ENCODE data around the gene DOCK10. TPM values are rescaled to one million over a fixed set of nuclear protein-coding genes. Genes with fewer than 3 reads are reported as not detected.

Gene DOCK10
- total and polyA plus RNA-seq, 8 donors, result 0.89 to 33.8 (median 3.2) TPM

DNA sequence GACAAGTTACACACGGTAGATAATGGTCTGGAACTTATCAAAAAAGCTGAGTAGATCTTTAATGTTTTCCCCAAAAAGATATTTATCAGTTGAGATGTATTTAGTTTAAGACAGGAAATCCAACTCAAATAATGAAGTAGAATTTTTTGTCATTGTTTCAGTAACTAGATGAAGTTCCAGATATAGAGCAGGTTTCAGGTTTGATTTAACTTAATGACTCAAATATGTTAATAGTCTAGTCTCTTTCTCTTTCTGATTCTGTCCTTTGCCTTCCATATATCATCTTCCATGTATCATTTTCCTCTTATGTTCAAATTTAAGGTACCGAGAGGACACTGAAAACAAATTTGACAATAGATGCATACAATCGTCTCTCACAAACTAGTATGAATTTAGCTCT, 23.6 kb upstream of the DOCK10 start:
- H3K4me1 ChIP-seq, result no peaks in the 10 kb centered on the region
- H3K36me3 ChIP-seq, result no peaks in the 10 kb centered on the region
- H3K9me3 ChIP-seq, result peaks cover 0 to 8% (median 7%) of the 10 kb centered on the region in 4 donors
- no peak for DNase-seq
- no peak overlapping the region for H3K27ac ChIP-seq
- WGBS, 5 donors, result 78 to 89% (median 87%) methylated on average over 3 of the region's 3 CpGs
- no peak overlapping the region for H3K4me3 ChIP-seq
- H3K27me3 ChIP-seq, result no peaks in the 10 kb centered on the region
- intact Hi-C loops (cut with DNase I; ENCODE audit: low total_unique reads), result no loop called here
- TF ChIP-seq, protein P1, sequence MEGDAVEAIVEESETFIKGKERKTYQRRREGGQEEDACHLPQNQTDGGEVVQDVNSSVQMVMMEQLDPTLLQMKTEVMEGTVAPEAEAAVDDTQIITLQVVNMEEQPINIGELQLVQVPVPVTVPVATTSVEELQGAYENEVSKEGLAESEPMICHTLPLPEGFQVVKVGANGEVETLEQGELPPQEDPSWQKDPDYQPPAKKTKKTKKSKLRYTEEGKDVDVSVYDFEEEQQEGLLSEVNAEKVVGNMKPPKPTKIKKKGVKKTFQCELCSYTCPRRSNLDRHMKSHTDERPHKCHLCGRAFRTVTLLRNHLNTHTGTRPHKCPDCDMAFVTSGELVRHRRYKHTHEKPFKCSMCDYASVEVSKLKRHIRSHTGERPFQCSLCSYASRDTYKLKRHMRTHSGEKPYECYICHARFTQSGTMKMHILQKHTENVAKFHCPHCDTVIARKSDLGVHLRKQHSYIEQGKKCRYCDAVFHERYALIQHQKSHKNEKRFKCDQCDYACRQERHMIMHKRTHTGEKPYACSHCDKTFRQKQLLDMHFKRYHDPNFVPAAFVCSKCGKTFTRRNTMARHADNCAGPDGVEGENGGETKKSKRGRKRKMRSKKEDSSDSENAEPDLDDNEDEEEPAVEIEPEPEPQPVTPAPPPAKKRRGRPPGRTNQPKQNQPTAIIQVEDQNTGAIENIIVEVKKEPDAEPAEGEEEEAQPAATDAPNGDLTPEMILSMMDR (IDR thresholded peaks at IDR 0.05), result no peak
- TF ChIP-seq EP300 (IDR thresholded peaks at IDR 0.05), result no peak

DNA sequence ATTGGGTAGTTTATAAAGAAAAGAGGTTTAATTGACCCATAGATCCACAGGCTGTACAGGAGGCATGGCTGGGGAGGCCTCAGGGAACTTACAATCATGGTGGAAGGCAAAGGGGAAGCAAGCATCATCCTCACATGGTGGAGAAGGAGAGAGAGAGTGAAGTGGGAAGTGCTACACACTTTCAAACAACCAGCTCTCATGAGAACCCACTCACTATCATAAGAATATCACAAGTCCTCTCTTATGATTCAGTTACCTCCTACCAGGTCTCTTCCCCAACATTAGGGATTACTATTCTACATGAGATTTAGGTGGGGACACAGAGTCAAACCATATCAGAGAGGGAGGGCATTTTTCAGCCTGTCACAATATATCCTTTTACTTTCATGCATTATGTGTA, 22.7 kb upstream of the DOCK10 start:
- H3K36me3 ChIP-seq, result no peaks in the 10 kb centered on the region
- no peak overlapping the region for H3K27ac ChIP-seq
- H3K27me3 ChIP-seq, result no peaks in the 10 kb centered on the region
- H3K9me3 ChIP-seq, result peaks cover 0 to 8% (median 7%) of the 10 kb centered on the region in 4 donors
- no peak for TF ChIP-seq EP300 (IDR thresholded peaks at IDR 0.05)
- no peak for TF ChIP-seq POLR2A (IDR thresholded peaks at IDR 0.05)
- TF ChIP-seq POLR2AphosphoS5 (IDR thresholded peaks at IDR 0.05), result no peak
- TF ChIP-seq, protein P1 (IDR thresholded peaks at IDR 0.05), result no peak
- DNase-seq, result no peak
- intact Hi-C loops (cut with DNase I; ENCODE audit: low total_unique reads), result no loop called here
- no peaks in the 10 kb centered on the region for H3K4me1 ChIP-seq
- H3K4me3 ChIP-seq, result no peak overlapping the region

DNA sequence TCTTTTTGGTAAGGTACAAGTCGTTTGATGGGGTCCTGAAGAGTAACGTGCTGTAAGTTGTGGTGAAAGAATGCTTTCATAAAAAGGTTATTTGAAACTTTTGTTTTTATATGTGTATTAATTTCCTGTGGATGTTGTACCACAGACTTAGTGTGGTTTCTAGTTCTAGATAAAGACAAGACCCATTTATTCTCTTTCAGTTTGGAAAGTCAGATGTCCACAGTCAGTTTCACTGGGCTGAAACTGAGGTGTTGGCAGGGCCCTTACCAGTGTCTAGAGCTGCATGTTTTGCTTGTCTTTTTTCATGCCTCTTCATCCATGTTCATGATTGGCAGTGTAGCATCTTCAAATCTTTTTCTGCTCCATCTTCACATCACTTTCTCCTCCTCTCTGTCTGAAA, 22.1 kb upstream of the DOCK10 start:
- Histone ChIP-seq H3K9me3 (peaks cover 0 to 8% (median 7%) of the 10 kb centered on the region in 4 donors), H3K4me1 (no peaks in the 10 kb centered on the region), H3K27me3 (no peaks in the 10 kb centered on the region), H3K27ac (no peak overlapping the region), H3K36me3 (no peaks in the 10 kb centered on the region), H3K4me3 (no peak overlapping the region)
- intact Hi-C loops (cut with DNase I; ENCODE audit: low total_unique reads), result no loop called here
- TF ChIP-seq POLR2A (IDR thresholded peaks at IDR 0.05) (no peak), EP300 (IDR thresholded peaks at IDR 0.05) (no peak), POLR2AphosphoS5 (IDR thresholded peaks at IDR 0.05) (no peak)
- TF ChIP-seq, protein P1 (IDR thresholded peaks at IDR 0.05), result no peak
- WGBS, 5 donors, result 31 to 58% (median 42%) methylated on average over 2 of the region's 2 CpGs
- DNase-seq, result no peak

DNA sequence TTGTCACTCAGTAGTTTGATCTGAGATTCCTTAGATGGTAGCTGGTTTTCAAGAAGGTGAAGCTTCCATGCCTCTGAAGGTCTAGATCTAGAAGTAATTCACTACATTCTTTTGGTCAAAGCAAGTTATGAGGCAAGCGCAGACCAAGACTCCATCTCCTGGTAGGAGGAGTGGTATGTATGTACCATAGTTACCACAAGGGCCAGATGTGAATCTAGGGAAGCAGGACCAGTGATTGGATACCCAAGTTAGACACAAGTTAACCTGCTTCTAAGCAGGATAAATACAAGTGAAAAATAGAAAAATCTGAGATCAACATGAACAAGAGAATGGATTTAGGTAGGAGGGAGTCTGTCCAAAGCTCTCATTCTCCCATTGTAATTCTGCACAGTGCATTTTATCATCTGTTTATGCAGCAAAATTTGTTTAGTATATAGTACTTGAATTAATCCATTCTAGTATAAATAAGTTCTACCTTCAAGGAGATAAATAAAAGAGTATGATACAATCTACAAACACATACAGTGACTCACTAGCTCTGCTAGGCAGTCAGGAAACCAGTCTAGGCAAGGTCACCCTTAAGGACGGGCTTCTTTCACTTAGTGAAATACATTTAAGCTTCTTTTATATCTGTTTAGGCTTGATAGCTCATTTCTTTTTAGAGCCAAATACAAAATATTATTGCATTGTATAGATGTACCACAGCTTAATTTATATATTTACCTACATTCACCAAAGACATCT, 14.2 kb upstream of the DOCK10 start:
- no peak for TF ChIP-seq POLR2AphosphoS5 (IDR thresholded peaks at IDR 0.05)
- TF ChIP-seq, protein P1 (IDR thresholded peaks at IDR 0.05), result no peak
- intact Hi-C loops (cut with DNase I; ENCODE audit: low total_unique reads), result no loop called here
- no peak overlapping the region for H3K4me3 ChIP-seq
- H3K27ac ChIP-seq, result no peak overlapping the region
- DNase-seq, result no peak
- H3K9me3 ChIP-seq, result no peaks in the 10 kb centered on the region
- no peaks in the 10 kb centered on the region for H3K4me1 ChIP-seq
- H3K36me3 ChIP-seq, result no peaks in the 10 kb centered on the region
- H3K27me3 ChIP-seq, result no peaks in the 10 kb centered on the region
- WGBS, 5 donors, result 69 to 80% (median 72%) methylated on average over 2 of the region's 2 CpGs

Measured in stomach (tissue), 9 donors.